GM12874 (cell line): Measurements from ENCODE around the gene RTP3.

Experiments used
- TF ChIP-seq, protein P1 (sequence below): IDR thresholded peaks from 2 replicates; pipeline ENCODE4 v1.5.1; 2011; ENCODE audit warnings: low read depth, mild to moderate bottlenecking, control low read depth, low read length, moderate library complexity; ENCODE audit not compliant: insufficient read depth

The RTP3 gene

DNA sequence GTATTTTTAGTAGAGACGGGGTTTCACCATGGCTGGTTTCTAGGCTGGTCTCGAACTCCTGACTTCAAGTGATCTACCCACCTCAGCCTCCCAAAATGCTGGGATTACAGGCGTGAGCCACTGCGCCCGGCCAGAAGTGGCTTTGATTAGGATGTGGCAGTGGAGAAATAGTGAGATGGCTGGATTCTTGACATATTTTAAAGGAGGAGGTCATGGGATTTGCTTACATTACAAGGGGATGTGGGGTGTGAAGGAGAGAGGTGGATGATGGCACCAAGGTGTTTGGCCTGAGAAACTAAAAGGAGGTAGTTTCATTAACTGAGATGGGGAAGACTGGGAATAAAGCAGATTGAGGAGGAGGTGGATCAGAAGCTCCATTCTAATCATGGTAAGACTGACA, 18.1 kb upstream of the RTP3 start:
- TF ChIP-seq, protein P1, sequence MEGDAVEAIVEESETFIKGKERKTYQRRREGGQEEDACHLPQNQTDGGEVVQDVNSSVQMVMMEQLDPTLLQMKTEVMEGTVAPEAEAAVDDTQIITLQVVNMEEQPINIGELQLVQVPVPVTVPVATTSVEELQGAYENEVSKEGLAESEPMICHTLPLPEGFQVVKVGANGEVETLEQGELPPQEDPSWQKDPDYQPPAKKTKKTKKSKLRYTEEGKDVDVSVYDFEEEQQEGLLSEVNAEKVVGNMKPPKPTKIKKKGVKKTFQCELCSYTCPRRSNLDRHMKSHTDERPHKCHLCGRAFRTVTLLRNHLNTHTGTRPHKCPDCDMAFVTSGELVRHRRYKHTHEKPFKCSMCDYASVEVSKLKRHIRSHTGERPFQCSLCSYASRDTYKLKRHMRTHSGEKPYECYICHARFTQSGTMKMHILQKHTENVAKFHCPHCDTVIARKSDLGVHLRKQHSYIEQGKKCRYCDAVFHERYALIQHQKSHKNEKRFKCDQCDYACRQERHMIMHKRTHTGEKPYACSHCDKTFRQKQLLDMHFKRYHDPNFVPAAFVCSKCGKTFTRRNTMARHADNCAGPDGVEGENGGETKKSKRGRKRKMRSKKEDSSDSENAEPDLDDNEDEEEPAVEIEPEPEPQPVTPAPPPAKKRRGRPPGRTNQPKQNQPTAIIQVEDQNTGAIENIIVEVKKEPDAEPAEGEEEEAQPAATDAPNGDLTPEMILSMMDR = no peak

DNA sequence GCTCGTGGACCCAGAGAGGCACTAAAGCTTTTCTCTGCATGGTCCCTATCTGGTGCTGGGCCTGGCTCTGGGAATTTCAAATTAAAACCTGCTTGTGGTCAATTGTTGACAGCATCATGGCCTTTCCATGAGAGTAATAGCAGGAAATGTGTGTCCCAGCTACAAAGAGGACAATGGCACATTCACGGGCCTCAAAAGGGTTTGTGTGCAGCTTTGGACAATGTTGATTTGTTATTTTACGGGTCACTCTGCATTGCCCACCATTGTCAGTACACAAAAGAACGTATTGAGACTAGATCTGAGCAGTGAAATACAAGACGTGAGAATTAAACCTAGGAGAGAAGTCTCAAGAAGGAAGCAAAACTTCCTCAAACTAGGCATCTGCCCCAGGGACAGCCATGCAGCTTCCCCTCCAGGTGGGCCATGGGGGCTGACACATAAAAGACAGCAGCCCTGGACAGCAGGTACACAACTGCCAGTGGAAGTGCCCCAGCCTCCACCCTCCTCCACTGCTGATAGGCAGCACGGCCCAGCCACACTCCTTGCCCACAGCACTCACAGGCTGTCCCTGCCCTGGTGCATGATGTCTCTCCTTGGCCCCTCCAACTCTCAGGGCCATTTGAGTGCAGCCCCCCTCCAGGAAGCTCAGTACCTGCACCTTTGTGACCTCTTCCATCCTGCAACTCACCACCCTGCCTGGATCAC, 17.1 kb upstream of the RTP3 start:
- TF ChIP-seq, protein P1 = no peak

DNA sequence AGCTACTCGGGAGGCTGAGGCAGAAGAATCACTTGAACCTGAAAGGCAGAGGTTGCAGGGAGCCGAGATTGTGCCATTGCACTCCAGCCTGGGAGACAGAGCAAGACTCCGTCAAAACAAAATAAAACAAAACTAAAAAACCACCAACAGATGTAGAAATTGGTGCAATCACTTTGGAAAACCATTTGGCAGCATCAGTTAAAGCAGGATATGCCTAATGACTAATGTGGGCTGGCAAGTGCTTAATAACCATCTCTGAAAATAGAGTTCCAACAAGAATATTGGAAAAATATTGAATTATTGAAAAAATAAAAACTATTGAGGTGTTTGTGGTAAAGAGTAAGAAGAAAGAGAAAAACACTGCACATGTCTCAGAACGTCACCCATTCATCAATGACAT, 16.1 kb upstream of the RTP3 start:
- TF ChIP-seq, protein P1 = no peak

DNA sequence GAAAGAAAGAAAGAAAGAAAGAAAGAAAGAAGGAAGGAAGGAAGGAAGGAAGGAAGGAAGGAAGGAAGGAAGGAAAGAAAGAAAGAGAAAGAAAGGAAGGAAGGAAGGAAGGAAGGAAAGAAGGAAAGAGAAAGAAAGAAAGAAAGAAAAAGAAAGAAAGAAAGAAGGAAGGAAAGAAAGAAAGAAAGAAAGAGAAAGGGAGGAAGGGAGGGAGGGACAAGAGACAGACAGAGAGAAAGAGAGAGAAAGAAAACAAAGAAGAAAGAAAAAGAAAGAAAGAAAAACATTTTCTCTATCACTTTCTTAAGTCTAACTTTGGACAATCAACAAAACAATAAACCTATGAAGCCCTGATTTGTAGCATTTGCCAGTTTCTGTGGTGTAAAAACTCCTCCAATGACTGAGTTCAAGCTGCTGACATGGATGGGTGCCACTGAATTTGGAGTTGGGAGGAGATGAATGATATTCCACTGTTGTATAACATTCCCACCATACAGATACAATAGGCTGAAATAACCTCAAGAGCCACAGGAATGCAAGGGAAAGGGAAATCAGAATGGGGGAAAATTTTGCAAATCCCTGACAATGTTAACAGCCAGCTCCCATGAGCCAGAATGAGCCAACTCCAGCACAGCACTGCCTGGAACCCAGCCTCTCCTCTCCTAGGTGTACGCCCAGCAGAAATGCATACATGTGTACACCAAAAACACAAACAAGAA, 15.0 kb upstream of the RTP3 start:
- TF ChIP-seq, protein P1 = no peak

DNA sequence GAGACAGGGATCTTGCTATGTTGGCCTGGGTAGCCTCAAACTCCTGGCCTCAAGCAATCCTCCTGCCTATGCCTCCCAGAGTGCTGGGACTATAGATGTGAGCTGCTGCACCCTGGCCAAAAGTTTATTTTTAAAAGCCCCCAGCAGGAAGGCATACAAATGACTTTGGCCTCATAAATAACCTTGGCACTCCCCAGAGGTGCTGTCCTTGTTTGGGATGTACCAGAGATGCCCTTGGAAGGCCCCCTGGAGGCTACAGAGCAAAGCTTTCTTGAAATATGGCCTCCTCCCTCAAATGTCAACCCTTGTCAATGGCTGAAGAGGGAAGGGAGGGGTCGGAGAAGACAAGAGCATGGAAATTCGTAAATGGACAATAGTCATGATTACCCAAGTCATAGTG, 14.0 kb upstream of the RTP3 start:
- TF ChIP-seq, protein P1 = no peak

DNA sequence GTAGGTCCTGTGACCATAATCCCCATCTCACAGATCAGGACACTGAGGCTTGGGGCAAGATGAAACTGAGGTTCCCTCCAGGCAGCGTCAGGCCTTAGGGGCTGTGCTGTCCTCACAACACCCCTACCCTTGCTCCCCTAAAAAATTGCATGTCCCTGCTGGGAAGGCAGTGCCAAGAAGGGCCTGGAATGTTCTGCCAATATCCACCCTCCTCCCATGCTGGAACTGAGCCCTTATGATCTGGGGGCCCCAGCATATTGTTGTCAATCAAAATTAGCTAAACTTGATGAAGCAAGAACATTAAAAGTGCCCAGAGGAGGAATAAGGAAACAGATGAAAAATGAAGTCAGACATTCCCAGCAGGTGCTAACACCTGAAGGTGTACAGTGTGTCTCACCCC, 13.4 kb upstream of the RTP3 start:
- TF ChIP-seq, protein P1 = no peak

DNA sequence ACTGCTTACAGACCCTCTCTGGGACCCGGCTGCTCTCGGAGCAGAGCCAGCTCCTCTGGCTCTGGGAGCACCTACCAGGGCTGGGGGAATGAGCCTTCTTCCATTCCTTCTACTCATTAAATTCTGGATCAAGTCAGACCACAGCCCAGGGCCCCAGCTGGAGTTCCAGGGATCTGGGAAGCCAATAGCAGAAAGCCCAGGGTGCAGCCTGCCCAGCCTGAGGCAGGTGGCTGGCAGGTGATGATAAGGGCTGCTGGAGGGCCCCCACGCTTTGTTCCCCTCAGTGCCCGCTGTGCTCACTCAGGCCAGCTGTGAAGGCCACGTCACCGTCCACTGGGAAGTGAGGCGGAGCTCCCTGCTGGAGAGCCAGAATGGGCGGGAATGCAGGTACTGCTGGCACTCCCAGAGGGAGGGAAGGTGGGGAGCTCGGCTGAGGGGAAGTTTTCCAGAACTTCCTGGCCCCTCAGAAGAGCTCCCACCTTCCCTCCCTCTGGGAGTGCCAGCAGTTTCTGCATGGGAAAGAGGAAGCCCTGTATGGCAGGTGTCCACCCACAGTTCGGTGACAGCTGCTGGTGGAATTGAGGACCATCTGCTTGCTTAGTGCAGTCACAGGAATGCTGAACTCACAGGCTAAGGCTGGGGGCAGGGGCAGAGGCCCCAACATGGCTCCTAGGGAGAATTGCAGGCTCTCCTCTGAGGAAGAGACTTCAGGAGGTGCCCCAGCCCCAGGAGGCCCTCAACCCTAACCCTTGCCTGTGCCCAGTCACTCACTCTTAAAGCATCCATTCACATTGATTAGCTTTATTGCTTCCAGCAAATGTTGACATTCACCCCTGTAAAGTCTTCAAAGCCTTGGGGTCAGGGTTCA, 12.6 kb upstream of the RTP3 start:
- TF ChIP-seq, protein P1 = no peak
